GM12891 (cell line): ENCODE data around the gene SHC4.
"Not testable (repeated sequence)": the region's sequence is repeated elsewhere in the genome, so short reads cannot be mapped to it uniquely, and the experiment has no call there.

Experiments
- DNase-seq: peaks from one replicate; pipeline ENCODE4 v3.0.0; 2011; ENCODE audit warnings: low spot score; ENCODE audit not compliant: insufficient read length
- FAIRE-seq: peaks from 2 replicates; lab custom pipeline; 2011; peaks lifted over from hg19 to GRCh38; lab: Jason Lieb, UNC
- PAX5 ChIP-seq: IDR thresholded peaks from 2 replicates; pipeline ENCODE4 v1.6.1; 2011; ENCODE audit warnings: low read length, moderate library complexity, mild to moderate bottlenecking; ENCODE audit not compliant: insufficient read depth, severe bottlenecking
- POLR2A ChIP-seq: IDR thresholded peaks from 2 replicates; pipeline ENCODE4 v1.6.1; 2011; ENCODE audit warnings: low read depth, low read length, control low read depth
- POLR2AphosphoS5 ChIP-seq: IDR thresholded peaks from 2 replicates; pipeline ENCODE4 v1.6.1; 2011; ENCODE audit warnings: low read depth, low read length, control low read depth
- POU2F2 ChIP-seq: IDR thresholded peaks from 2 replicates; pipeline ENCODE4 v1.6.1; 2011; ENCODE audit warnings: low read depth, mild to moderate bottlenecking, control low read depth, low read length, moderate library complexity
- SPI1 ChIP-seq: IDR thresholded peaks from 2 replicates; pipeline ENCODE4 v1.6.1; 2011; ENCODE audit warnings: low read depth, low read length, control low read depth
- TAF1 ChIP-seq: IDR thresholded peaks from 2 replicates; pipeline ENCODE4 v1.6.1; 2011; ENCODE audit warnings: low read depth, low read length, control low read depth

SHC4 gene

GRCh38 chr15:48930735-48931134 lies 33.0 kb downstream of the SHC4 start:
- TF ChIP-seq POLR2AphosphoS5 = no peak
- TF ChIP-seq SPI1 = no peak
- TF ChIP-seq TAF1 = no peak
- no peak for TF ChIP-seq PAX5
- no peak for TF ChIP-seq POU2F2
- no peak for TF ChIP-seq POLR2A
- no peak for FAIRE-seq
- no peak for DNase-seq

GRCh38 chr15:48929661-48930060 lies 34.1 kb downstream of the SHC4 start:
- DNase-seq (no peak), FAIRE-seq (no peak)
- no peak for TF ChIP-seq PAX5
- no peak for TF ChIP-seq POU2F2
- TF ChIP-seq POLR2AphosphoS5 = no peak
- TF ChIP-seq SPI1 = no peak
- no peak for TF ChIP-seq POLR2A
- no peak for TF ChIP-seq TAF1

GRCh38 chr15:48928877-48929538 lies 34.7 kb downstream of the SHC4 start:
- FAIRE-seq = no peak

GRCh38 chr15:48925714-48926223 lies 38.0 kb downstream of the SHC4 start:
- DNase-seq (no peak), FAIRE-seq (no peak)
- TF ChIP-seq SPI1 = no peak
- TF ChIP-seq PAX5 = no peak
- no peak for TF ChIP-seq POLR2AphosphoS5
- no peak for TF ChIP-seq POU2F2
- no peak for TF ChIP-seq TAF1
- TF ChIP-seq POLR2A = no peak

More at GRCh38 chr15:48928877-48929538, 34.7 kb downstream of the SHC4 start:
- no peak for TF ChIP-seq POLR2AphosphoS5
- TF ChIP-seq TAF1 = no peak
- no peak for TF ChIP-seq PAX5
- TF ChIP-seq POU2F2 = no peak
- TF ChIP-seq POLR2A = no peak
- TF ChIP-seq SPI1 = no peak
- no peak for DNase-seq

GRCh38 chr15:48924528-48925393 lies 39.0 kb downstream of the SHC4 start:
- no peak for TF ChIP-seq TAF1
- TF ChIP-seq POU2F2 = no peak
- no peak for TF ChIP-seq POLR2AphosphoS5
- TF ChIP-seq PAX5 = no peak
- TF ChIP-seq SPI1 = no peak
- TF ChIP-seq POLR2A = no peak
- DNase-seq (no peak), FAIRE-seq (no peak)

- DNase-seq (no peak), FAIRE-seq (no peak)
- TF ChIP-seq SPI1 = no peak
- no peak for TF ChIP-seq POLR2A
- TF ChIP-seq PAX5 = no peak
- no peak for TF ChIP-seq TAF1
- no peak for TF ChIP-seq POU2F2
- TF ChIP-seq POLR2AphosphoS5 = no peak
These were observed 41.7 kb downstream of the SHC4 start for GRCh38 chr15:48922046-48922445.

- DNase-seq (no peak), FAIRE-seq (no peak)
- TF ChIP-seq POLR2AphosphoS5 = no peak
These were observed 47.0 kb downstream of the SHC4 start for GRCh38 chr15:48916721-48917120.

- TF ChIP-seq TAF1 = no peak
- no peak for TF ChIP-seq POU2F2
- no peak for TF ChIP-seq SPI1
- TF ChIP-seq POLR2A = no peak
- no peak for TF ChIP-seq PAX5
- no peak for TF ChIP-seq POLR2AphosphoS5
- DNase-seq (no peak), FAIRE-seq (no peak)
These were observed 47.9 kb downstream of the SHC4 start for GRCh38 chr15:48915861-48916260.

- no peak for TF ChIP-seq POLR2A
- TF ChIP-seq SPI1 = no peak
- TF ChIP-seq PAX5 = no peak
- TF ChIP-seq TAF1 = no peak
- TF ChIP-seq POU2F2 = no peak
- TF ChIP-seq POLR2AphosphoS5 = no peak
- FAIRE-seq (no peak), DNase-seq (no peak)
These were observed 49.0 kb downstream of the SHC4 start for GRCh38 chr15:48914717-48915116.

GRCh38 chr15:48913141-48913540 lies 50.6 kb downstream of the SHC4 start:
- no peak for TF ChIP-seq SPI1
- no peak for TF ChIP-seq TAF1
- TF ChIP-seq PAX5 = no peak
- no peak for TF ChIP-seq POLR2A

GRCh38 chr15:48910554-48910953 lies 53.2 kb downstream of the SHC4 start:
- not testable (repeated sequence) for FAIRE-seq, DNase-seq

More at GRCh38 chr15:48913141-48913540, 50.6 kb downstream of the SHC4 start:
- DNase-seq = no peak
- FAIRE-seq = no peak

- FAIRE-seq = not testable (repeated sequence)
These were observed 54.4 kb downstream of the SHC4 start for GRCh38 chr15:48909313-48909712.

More at GRCh38 chr15:48909313-48909712, 54.4 kb downstream of the SHC4 start:
- not testable (repeated sequence) for DNase-seq
